GM19438 (cell line): ENCODE results near the gene ASB6.
"Not testable (repeated sequence)": the region's sequence is repeated elsewhere in the genome, so short reads cannot be mapped to it uniquely, and the experiment has no call there.

Source experiments
- ATAC-seq: cut with Tn5 transposase; IDR thresholded peaks from one replicate; pipeline ENCODE4 v1.9.1; 2021; ENCODE audit warnings: low read depth; ENCODE audit not compliant: unreplicated experiment

ASB6 gene

GRCh38 chr9:129646654-129647053 is 4.7 kb upstream of the ASB6 start:
- no peak for ATAC-seq

- no peak for ATAC-seq
These were observed 4.3 kb upstream of the ASB6 start for GRCh38 chr9:129646252-129646651.

- no peak for ATAC-seq
These were observed 3.0 kb upstream of the ASB6 start for GRCh38 chr9:129644902-129645301.

- no peak for ATAC-seq
These were observed 2.4 kb upstream of the ASB6 start for GRCh38 chr9:129644365-129644764.

- no peak for ATAC-seq
These were observed 1.8 kb upstream of the ASB6 start for GRCh38 chr9:129643706-129644105.

GRCh38 chr9:129640871-129641749 is 841 bp downstream of the ASB6 start:
- no peak for ATAC-seq

GRCh38 chr9:129640086-129640870 is 1.7 kb downstream of the ASB6 start:
- no peak for ATAC-seq

- ATAC-seq = no peak
These were observed 2.2 kb downstream of the ASB6 start for GRCh38 chr9:129639756-129640085.

GRCh38 chr9:129639034-129639630 is 2.8 kb downstream of the ASB6 start:
- ATAC-seq = no peak

- ATAC-seq = no peak
These were observed 4.1 kb downstream of the ASB6 start for GRCh38 chr9:129637673-129638439.

GRCh38 chr9:129637102-129637501 is 4.8 kb downstream of the ASB6 start:
- ATAC-seq = no peak

GRCh38 chr9:129636343-129636742 is 5.6 kb downstream of the ASB6 start:
- not testable (repeated sequence) for ATAC-seq

GRCh38 chr9:129635099-129636065 is 6.6 kb downstream of the ASB6 start:
- no peak for ATAC-seq

GRCh38 chr9:129633848-129634247 is 8.1 kb downstream of the ASB6 start:
- no peak for ATAC-seq

- ATAC-seq = no peak
These were observed 8.7 kb downstream of the ASB6 start for GRCh38 chr9:129633207-129633606.

- no peak for ATAC-seq
These were observed 9.5 kb downstream of the ASB6 start for GRCh38 chr9:129632460-129632859.

- ATAC-seq = no peak
These were observed 10.2 kb downstream of the ASB6 start for GRCh38 chr9:129631674-129632129.

- ATAC-seq = no peak
These were observed 10.8 kb downstream of the ASB6 start for GRCh38 chr9:129630967-129631673.
